ENCODE data around the gene CETP. TPM values are rescaled to one million over a fixed set of nuclear protein-coding genes. Genes with fewer than 3 reads are reported as not detected.

Gene CETP
- total and polyA plus RNA-seq, 2 of the 13 experiments (the other 11 are each of a cell fraction or from before 2014, with no cell fraction given): 0.31 to 9.8 TPM

GRCh38 chr16:56986361-56986760 lies 24.6 kb downstream of the CETP start:
- no peaks in the 10 kb centered on the region for H4K20me1 ChIP-seq (ENCODE audit: insufficient read depth, low read length)
- POLR2A ChIA-PET: interaction anchor here (0.6 to 1.4 kb wide), 2 partner anchors 13 to 55 kb away, joined by 3 to 4 read pairs; no protein-coding TSS in a partner anchor
- H2AFZ ChIP-seq (ENCODE audit: low read length): no peak overlapping the region
- BruUV-seq (replicated peaks): no TSS peak
- no peak overlapping the region for H3K9ac ChIP-seq (ENCODE audit: insufficient read depth, low read depth, low read length)
- CTCF ChIA-PET (ENCODE audit: low intra/inter-chr PET ratio, low total read pairs): no interaction called here
- ATAC-seq (peak; percentile 9; the same call in 1 of the 3 replicates), FAIRE-seq (no peak), DNase-seq (ENCODE audit: low spot score) (no peak)
- H3K4me2 ChIP-seq (ENCODE audit: low read depth, low read length): peak overlapping the region; percentile 23; the same call in 1 of the 2 replicates
- no peaks in the 10 kb centered on the region for H3K9me3 ChIP-seq (ENCODE audit: low read length)
- intact Hi-C loops (cut with micrococcal nuclease; ENCODE audit: unreplicated experiment): loop anchor here (2.0 kb wide), 1 partner anchor 22 kb away; no protein-coding TSS in a partner anchor
- WGBS (ENCODE audit: low lambda C conversion rate): 0% methylated on average over 1 of the region's 1 CpG
- no peaks in the 10 kb centered on the region for H3K36me3 ChIP-seq (replicated peaks in 1 of 2; ENCODE audit: control insufficient read depth in 1 of 2, insufficient read depth in 2 of 2, low read length in 2 of 2)
- H3K4me1 ChIP-seq (ENCODE audit: insufficient read depth, low read length): peaks cover 83% of the 10 kb centered on the region
- no peak overlapping the region for H3K27ac ChIP-seq (ENCODE audit: extremely low read length, insufficient read depth, low read length)
- no peak overlapping the region for H3K4me3 ChIP-seq (replicated peaks in 1 of 3; ENCODE audit: insufficient read depth in 1 of 3, low read depth in 2 of 3, low read length in 3 of 3)
- in situ Hi-C loops (cut with HindIII; ENCODE audit: extremely low pct_ligation_motif_present, low pct_unique_long_range_greater_than_20kb): no loop called here
- no peaks in the 10 kb centered on the region for H3K79me2 ChIP-seq (ENCODE audit: insufficient read depth, low read length)
- H3K27me3 ChIP-seq (ENCODE audit: control insufficient read depth in 1 of 2, insufficient read depth in 2 of 2, low read length in 2 of 2): peaks cover 4 to 49% of the 10 kb centered on the region in 2 experiments
- TF ChIP-seq HOXA3 (CRISPR knock-in tag; IDR thresholded peaks at IDR 0.05) (peak; percentile 21; the same call in 1 of the 2 replicates), SALL1 (CRISPR knock-in tag; IDR thresholded peaks at IDR 0.05) (peak; percentile 53; the same call in 1 of the 2 replicates), ZNF30 (CRISPR knock-in tag; IDR thresholded peaks at IDR 0.05) (no peak), GATAD2A (CRISPR knock-in tag; IDR thresholded peaks at IDR 0.05) (peak; percentile 62), ZFP41 (CRISPR knock-in tag; IDR thresholded peaks at IDR 0.05; ENCODE audit: borderline replicate concordance) (no peak), KAT8 (CRISPR knock-in tag; IDR thresholded peaks at IDR 0.05) (peak; percentile 45; the same call in 1 of the 2 replicates), FOXP4 (CRISPR knock-in tag; IDR thresholded peaks at IDR 0.05) (peak; percentile 58; the same call in 1 of the 2 replicates)
- TF ChIP-seq, protein P1, sequence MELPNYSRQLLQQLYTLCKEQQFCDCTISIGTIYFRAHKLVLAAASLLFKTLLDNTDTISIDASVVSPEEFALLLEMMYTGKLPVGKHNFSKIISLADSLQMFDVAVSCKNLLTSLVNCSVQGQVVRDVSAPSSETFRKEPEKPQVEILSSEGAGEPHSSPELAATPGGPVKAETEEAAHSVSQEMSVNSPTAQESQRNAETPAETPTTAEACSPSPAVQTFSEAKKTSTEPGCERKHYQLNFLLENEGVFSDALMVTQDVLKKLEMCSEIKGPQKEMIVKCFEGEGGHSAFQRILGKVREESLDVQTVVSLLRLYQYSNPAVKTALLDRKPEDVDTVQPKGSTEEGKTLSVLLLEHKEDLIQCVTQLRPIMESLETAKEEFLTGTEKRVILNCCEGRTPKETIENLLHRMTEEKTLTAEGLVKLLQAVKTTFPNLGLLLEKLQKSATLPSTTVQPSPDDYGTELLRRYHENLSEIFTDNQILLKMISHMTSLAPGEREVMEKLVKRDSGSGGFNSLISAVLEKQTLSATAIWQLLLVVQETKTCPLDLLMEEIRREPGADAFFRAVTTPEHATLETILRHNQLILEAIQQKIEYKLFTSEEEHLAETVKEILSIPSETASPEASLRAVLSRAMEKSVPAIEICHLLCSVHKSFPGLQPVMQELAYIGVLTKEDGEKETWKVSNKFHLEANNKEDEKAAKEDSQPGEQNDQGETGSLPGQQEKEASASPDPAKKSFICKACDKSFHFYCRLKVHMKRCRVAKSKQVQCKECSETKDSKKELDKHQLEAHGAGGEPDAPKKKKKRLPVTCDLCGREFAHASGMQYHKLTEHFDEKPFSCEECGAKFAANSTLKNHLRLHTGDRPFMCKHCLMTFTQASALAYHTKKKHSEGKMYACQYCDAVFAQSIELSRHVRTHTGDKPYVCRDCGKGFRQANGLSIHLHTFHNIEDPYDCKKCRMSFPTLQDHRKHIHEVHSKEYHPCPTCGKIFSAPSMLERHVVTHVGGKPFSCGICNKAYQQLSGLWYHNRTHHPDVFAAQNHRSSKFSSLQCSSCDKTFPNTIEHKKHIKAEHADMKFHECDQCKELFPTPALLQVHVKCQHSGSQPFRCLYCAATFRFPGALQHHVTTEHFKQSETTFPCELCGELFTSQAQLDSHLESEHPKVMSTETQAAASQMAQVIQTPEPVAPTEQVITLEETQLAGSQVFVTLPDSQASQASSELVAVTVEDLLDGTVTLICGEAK (IDR thresholded peaks at IDR 0.05): no peak
- TF ChIP-seq, protein P1 (CRISPR knock-in tag; IDR thresholded peaks at IDR 0.05): 0 out of 2 replicates have a peak, but pooled peaks have one; percentile 28
- TF ChIP-seq, protein P2, sequence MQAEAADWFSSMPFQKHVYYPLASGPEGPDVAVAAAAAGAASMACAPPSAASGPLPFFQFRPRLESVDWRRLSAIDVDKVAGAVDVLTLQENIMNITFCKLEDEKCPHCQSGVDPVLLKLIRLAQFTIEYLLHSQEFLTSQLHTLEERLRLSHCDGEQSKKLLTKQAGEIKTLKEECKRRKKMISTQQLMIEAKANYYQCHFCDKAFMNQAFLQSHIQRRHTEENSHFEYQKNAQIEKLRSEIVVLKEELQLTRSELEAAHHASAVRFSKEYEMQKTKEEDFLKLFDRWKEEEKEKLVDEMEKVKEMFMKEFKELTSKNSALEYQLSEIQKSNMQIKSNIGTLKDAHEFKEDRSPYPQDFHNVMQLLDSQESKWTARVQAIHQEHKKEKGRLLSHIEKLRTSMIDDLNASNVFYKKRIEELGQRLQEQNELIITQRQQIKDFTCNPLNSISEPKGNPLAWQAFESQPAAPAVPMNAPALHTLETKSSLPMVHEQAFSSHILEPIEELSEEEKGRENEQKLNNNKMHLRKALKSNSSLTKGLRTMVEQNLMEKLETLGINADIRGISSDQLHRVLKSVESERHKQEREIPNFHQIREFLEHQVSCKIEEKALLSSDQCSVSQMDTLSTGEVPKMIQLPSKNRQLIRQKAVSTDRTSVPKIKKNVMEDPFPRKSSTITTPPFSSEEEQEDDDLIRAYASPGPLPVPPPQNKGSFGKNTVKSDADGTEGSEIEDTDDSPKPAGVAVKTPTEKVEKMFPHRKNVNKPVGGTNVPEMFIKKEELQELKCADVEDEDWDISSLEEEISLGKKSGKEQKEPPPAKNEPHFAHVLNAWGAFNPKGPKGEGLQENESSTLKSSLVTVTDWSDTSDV (CRISPR knock-in tag; IDR thresholded peaks at IDR 0.05): no peak
